Trophoblast cell (in vitro differentiated cells and primary cell): ENCODE results near the gene TBC1D5.

ENCODE experiments used
- DNase-seq, 2 donors: peaks; one replicate each; pipeline ENCODE4 v3.0.0-alpha.2; 2016
- H2AFZ ChIP-seq: 2 replicates; pipeline ENCODE4 v1.6.1; 2013; ENCODE audit warnings: low read length, moderate library complexity, mild to moderate bottlenecking; ENCODE audit not compliant: insufficient read depth, poor library complexity
- H2AK5ac ChIP-seq: 2 replicates; pipeline ENCODE4 v1.6.1; 2013; ENCODE audit warnings: mild to moderate bottlenecking, low read length
- H2BK120ac ChIP-seq: 2 replicates; pipeline ENCODE4 v1.6.1; 2013; ENCODE audit warnings: low read length, mild to moderate bottlenecking, moderate library complexity; ENCODE audit not compliant: insufficient read depth, poor library complexity
- H2BK12ac ChIP-seq: 2 replicates; pipeline ENCODE4 v1.6.1; 2013; ENCODE audit warnings: mild to moderate bottlenecking, low read length, moderate library complexity
- H2BK5ac ChIP-seq: 2 replicates; pipeline ENCODE4 v1.6.1; 2013; ENCODE audit warnings: low read length, low read depth, moderate library complexity, mild to moderate bottlenecking; ENCODE audit not compliant: poor library complexity
- H3K14ac ChIP-seq: 2 replicates; pipeline ENCODE4 v1.6.1; 2013; ENCODE audit warnings: mild to moderate bottlenecking, low read length
- H3K18ac ChIP-seq: 2 replicates; pipeline ENCODE4 v1.6.1; 2013; ENCODE audit warnings: mild to moderate bottlenecking, low read length
- H3K23ac ChIP-seq: 2 replicates; pipeline ENCODE4 v1.6.1; 2013; ENCODE audit warnings: low read length
- H3K27ac ChIP-seq: 2 replicates; pipeline ENCODE4 v1.5.1; 2013; ENCODE audit warnings: low read depth, mild to moderate bottlenecking, inconsistent platforms, low read length, moderate library complexity
- H3K27me3 ChIP-seq: 2 replicates; pipeline ENCODE4 v1.6.1; 2013; ENCODE audit warnings: inconsistent platforms, mild to moderate bottlenecking, low read length, moderate library complexity; ENCODE audit not compliant: insufficient read depth
- H3K36me3 ChIP-seq, 2 experiments: 1 replicate in 1 of 2; 2 replicates in 1 of 2; pipeline ENCODE4 v1.6.1; 2013; ENCODE audit warnings: low read length in 2 of 2, mild to moderate bottlenecking in 2 of 2, moderate library complexity in 1 of 2; ENCODE audit not compliant: insufficient read depth in 2 of 2, control insufficient read depth in 1 of 2
- H3K4ac ChIP-seq: 2 replicates; pipeline ENCODE4 v1.6.1; 2013; ENCODE audit warnings: low read depth, mild to moderate bottlenecking, low read length, moderate library complexity
- H3K4me1 ChIP-seq, 2 experiments: 1 replicate in 1 of 2; 2 replicates in 1 of 2; pipeline ENCODE4 v1.6.1; 2013; ENCODE audit warnings: low read length in 2 of 2, mild to moderate bottlenecking in 2 of 2, moderate library complexity in 1 of 2; ENCODE audit not compliant: insufficient read depth in 2 of 2, control insufficient read depth in 1 of 2
- H3K4me2 ChIP-seq: 2 replicates; pipeline ENCODE4 v1.6.1; 2013; ENCODE audit warnings: inconsistent platforms, mild to moderate bottlenecking, low read length, moderate library complexity
- H3K4me3 ChIP-seq: 2 replicates; pipeline ENCODE4 v1.5.1; 2013; ENCODE audit warnings: mild to moderate bottlenecking, low read depth, low read length, inconsistent platforms
- H3K79me1 ChIP-seq: one replicate; pipeline ENCODE4 v1.6.1; 2013; ENCODE audit warnings: low read length
- H3K79me2 ChIP-seq: 2 replicates; pipeline ENCODE4 v1.6.1; 2013; ENCODE audit warnings: low read length, mild to moderate bottlenecking; ENCODE audit not compliant: control insufficient read depth, insufficient read depth, poor library complexity
- H3K9ac ChIP-seq: 2 replicates; pipeline ENCODE4 v1.6.1; 2013; ENCODE audit warnings: mild to moderate bottlenecking, low read length
- H3K9me3 ChIP-seq: 2 replicates; pipeline ENCODE4 v1.6.1; 2013; ENCODE audit warnings: low read depth, mild to moderate bottlenecking, control low read depth, inconsistent platforms, low read length; ENCODE audit not compliant: insufficient read depth
- H4K12ac ChIP-seq: 2 replicates; pipeline ENCODE4 v1.6.1; 2013; ENCODE audit warnings: low read depth, mild to moderate bottlenecking, low read length, moderate library complexity
- H4K8ac ChIP-seq: 2 replicates; pipeline ENCODE4 v1.6.1; 2013; ENCODE audit warnings: low read depth, mild to moderate bottlenecking, low read length, moderate library complexity
- H4K91ac ChIP-seq: one replicate; pipeline ENCODE4 v1.6.1; 2013; ENCODE audit warnings: low read depth, mild to moderate bottlenecking, low read length, moderate library complexity
- WGBS: extraction: QIAGEN DNeasy Blood & Tissue Kit; methylation state at CpG from one replicate; pipeline ENCODE4 v1.1.7; 2013; ENCODE audit warnings: missing lambda C conversion rate; ENCODE audit not compliant: insufficient read length, insufficient coverage; ENCODE audit errors: extremely low coverage; 5-methylcytosine and 5-hydroxymethylcytosine counted together

The TBC1D5 gene

GRCh38 chr3:17744693-17745092, 2.3 kb upstream of the TBC1D5 start:
- no peak overlapping the region for H4K8ac ChIP-seq
- no CpG with 5 or more reads among the region's 3 CpGs for WGBS
- no peaks in the 10 kb centered on the region for H3K9me3 ChIP-seq
- DNase-seq: no peak
- H2BK12ac ChIP-seq: no peak overlapping the region
- peaks cover 4% of the 10 kb centered on the region for H3K79me2 ChIP-seq
- no peak overlapping the region for H4K91ac ChIP-seq
- no peak overlapping the region for H3K4me2 ChIP-seq
- no peak overlapping the region for H3K27ac ChIP-seq
- no peaks in the 10 kb centered on the region for H3K36me3 ChIP-seq
- no peak overlapping the region for H3K14ac ChIP-seq
- H3K4ac ChIP-seq: no peak overlapping the region
- H2AK5ac ChIP-seq: no peak overlapping the region
- H2AFZ ChIP-seq: no peak overlapping the region
- no peak overlapping the region for H3K4me3 ChIP-seq
- no peak overlapping the region for H3K9ac ChIP-seq
- H3K18ac ChIP-seq: no peak overlapping the region
- no peak overlapping the region for H3K23ac ChIP-seq
- no peak overlapping the region for H2BK120ac ChIP-seq
- H2BK5ac ChIP-seq: no peak overlapping the region
- H3K79me1 ChIP-seq: peaks cover 10% of the 10 kb centered on the region
- H4K12ac ChIP-seq: no peak overlapping the region
- peaks cover 0 to 3% of the 10 kb centered on the region in 2 experiments for H3K4me1 ChIP-seq
- no peaks in the 10 kb centered on the region for H3K27me3 ChIP-seq

- no CpG with 5 or more reads among the region's 1 CpG for WGBS
- DNase-seq: no peak
- H3K4me2 ChIP-seq: no peak overlapping the region
Observed at GRCh38 chr3:17743658-17743995, 1.2 kb upstream of the TBC1D5 start.

GRCh38 chr3:17742880-17743657, 638 bp upstream of the TBC1D5 start:
- H4K91ac ChIP-seq: peak overlapping the region; percentile 25
- peak overlapping the region; percentile 15 for H2AFZ ChIP-seq
- H3K36me3 ChIP-seq: no peaks in the 10 kb centered on the region
- H3K27ac ChIP-seq: peak overlapping the region; percentile 100
- H3K14ac ChIP-seq: peak overlapping the region; percentile 16
- no peaks in the 10 kb centered on the region for H3K27me3 ChIP-seq
- H3K4me3 ChIP-seq: peak overlapping the region; percentile 84
- H3K18ac ChIP-seq: peak overlapping the region; percentile 19
- peak overlapping the region; percentile 81 for H3K9ac ChIP-seq
- H3K79me2 ChIP-seq: peaks cover 6% of the 10 kb centered on the region
- peak overlapping the region; percentile 90 for H3K4me2 ChIP-seq
- H4K12ac ChIP-seq: peak overlapping the region; percentile 40
- no peak overlapping the region for H2BK12ac ChIP-seq
- peaks cover 10% of the 10 kb centered on the region for H3K79me1 ChIP-seq
- H4K8ac ChIP-seq: peak overlapping the region; percentile 64
- H3K9me3 ChIP-seq: no peaks in the 10 kb centered on the region
- H3K4ac ChIP-seq: peak overlapping the region; percentile 10
- H3K4me1 ChIP-seq: peaks cover 0 to 3% of the 10 kb centered on the region in 2 experiments
- no peak for DNase-seq
- H3K23ac ChIP-seq: no peak overlapping the region
- no peak overlapping the region for H2BK5ac ChIP-seq
- WGBS: no CpG with 5 or more reads among the region's 12 CpGs
- H2BK120ac ChIP-seq: peak overlapping the region; percentile 5
- no peak overlapping the region for H2AK5ac ChIP-seq

More at GRCh38 chr3:17743658-17743995, 1.2 kb upstream of the TBC1D5 start:
- Histone ChIP-seq H3K36me3 (no peaks in the 10 kb centered on the region), H4K91ac (no peak overlapping the region), H3K27me3 (no peaks in the 10 kb centered on the region), H3K79me1 (peaks cover 10% of the 10 kb centered on the region), H2BK5ac (no peak overlapping the region), H3K18ac (no peak overlapping the region), H2BK120ac (no peak overlapping the region), H3K4me3 (no peak overlapping the region), H3K79me2 (peaks cover 6% of the 10 kb centered on the region), H3K9ac (no peak overlapping the region), H3K23ac (no peak overlapping the region), H3K9me3 (no peaks in the 10 kb centered on the region), H3K27ac (no peak overlapping the region), H4K8ac (no peak overlapping the region), H2BK12ac (no peak overlapping the region), H3K14ac (no peak overlapping the region), H4K12ac (no peak overlapping the region), H3K4me1 (peaks cover 0 to 3% of the 10 kb centered on the region in 2 experiments), H2AK5ac (no peak overlapping the region), H3K4ac (no peak overlapping the region), H2AFZ (no peak overlapping the region)

DNA sequence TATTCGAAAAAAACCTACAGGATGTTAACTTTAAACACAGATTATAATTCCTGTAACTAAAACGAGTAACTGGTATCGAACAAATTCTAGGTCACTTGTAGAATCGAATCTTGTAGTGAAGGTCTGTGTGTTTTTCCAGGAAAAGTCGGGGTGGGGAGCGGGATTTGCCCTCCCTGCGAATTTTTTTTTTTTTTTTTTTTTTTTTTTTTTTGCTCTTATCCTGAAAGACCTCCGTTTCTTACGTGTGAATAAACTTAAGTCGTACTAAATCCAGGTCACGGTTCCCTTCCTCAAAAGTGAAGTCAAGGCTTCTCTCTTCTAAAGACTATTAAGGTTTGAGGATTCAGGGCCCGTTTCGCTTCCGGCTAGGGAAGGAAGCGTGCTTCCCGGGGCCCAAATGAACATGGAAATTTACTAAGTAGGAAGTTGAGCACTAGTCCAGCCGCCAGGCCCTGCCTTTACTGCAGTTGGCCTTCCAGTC, 770 bp downstream of the TBC1D5 start:
- H3K27ac ChIP-seq: peak overlapping the region; percentile 100
- peak overlapping the region; percentile 95 for H4K8ac ChIP-seq
- H2AK5ac ChIP-seq: no peak overlapping the region
- no peak overlapping the region for H2BK12ac ChIP-seq
- DNase-seq: peak; percentile 85 to 87
- H3K4me1 ChIP-seq: peaks cover 0 to 3% of the 10 kb centered on the region in 2 experiments
- H4K12ac ChIP-seq: peak overlapping the region; percentile 72
- H3K79me1 ChIP-seq: peaks cover 10% of the 10 kb centered on the region
- H3K14ac ChIP-seq: peak overlapping the region; percentile 94
- no peak overlapping the region for H3K23ac ChIP-seq
- H3K9ac ChIP-seq: peak overlapping the region; percentile 84
- H2BK120ac ChIP-seq: peak overlapping the region; percentile 69
- no peak overlapping the region for H3K4ac ChIP-seq
- H2BK5ac ChIP-seq: peak overlapping the region; percentile 87
- no peaks in the 10 kb centered on the region for H3K36me3 ChIP-seq
- peak overlapping the region; percentile 64 for H2AFZ ChIP-seq
- peak overlapping the region; percentile 84 for H3K4me3 ChIP-seq
- no peaks in the 10 kb centered on the region for H3K9me3 ChIP-seq
- no peaks in the 10 kb centered on the region for H3K27me3 ChIP-seq
- peak overlapping the region; percentile 92 for H4K91ac ChIP-seq
- peak overlapping the region; percentile 90 for H3K4me2 ChIP-seq
- WGBS: no CpG with 5 or more reads among the region's 17 CpGs
- no peak overlapping the region for H3K18ac ChIP-seq
- peaks cover 6% of the 10 kb centered on the region for H3K79me2 ChIP-seq
